GM12878 (cell line): ENCODE data around the gene RFC3.
"Not testable (repeated sequence)": the region's sequence is repeated elsewhere in the genome, so short reads cannot be mapped to it uniquely, and the experiment has no call there.

Experiments used
- CBX3 ChIP-seq: fragments of 200-600 bp; sonication (generic); IDR thresholded peaks from 2 replicates; pipeline ENCODE4 v1.6.1; 2016; ENCODE audit warnings: low read depth, borderline replicate concordance
- CREB1 ChIP-seq: IDR thresholded peaks from 2 replicates; pipeline ENCODE4 v1.6.1; 2012; ENCODE audit warnings: low read depth, mild to moderate bottlenecking, inconsistent platforms
- EZH2 ChIP-seq: IDR thresholded peaks from 2 replicates; pipeline ENCODE4 v1.6.1; 2012; ENCODE audit warnings: low read depth, mild to moderate bottlenecking, control low read depth, inconsistent platforms, low read length, borderline replicate concordance; ENCODE audit not compliant: control insufficient read depth
- NFXL1 ChIP-seq: fragments of 450-650 bp; IDR thresholded peaks from 2 replicates; pipeline ENCODE4 v1.6.1; 2017; ENCODE audit warnings: antibody characterized with exemption, mild to moderate bottlenecking, borderline replicate concordance
- RFX5 ChIP-seq: IDR thresholded peaks from 2 replicates; pipeline ENCODE4 v1.6.1; 2011; ENCODE audit warnings: low read depth, low read length, improper control_type of control experiment
- USF1 ChIP-seq: IDR thresholded peaks from 2 replicates; pipeline ENCODE4 v1.6.1; 2011; ENCODE audit warnings: borderline replicate concordance, low read depth, mild to moderate bottlenecking, moderate library complexity, mixed read lengths, low read length; ENCODE audit not compliant: insufficient read depth; ENCODE audit errors: extremely low read length
- TF ChIP-seq, protein P1 (sequence below), 3 experiments: IDR thresholded peaks in 2 of 3; conservative IDR thresholded peaks in 1 of 3; 2 replicates each; pipeline ENCODE4 v1.5.1; 2011; ENCODE audit warnings: low read depth in 3 of 3, low read length in 3 of 3, mild to moderate bottlenecking in 3 of 3, control low read depth in 2 of 3, moderate library complexity in 2 of 3, inconsistent platforms in 1 of 3, mixed read lengths in 1 of 3; ENCODE audit not compliant: control insufficient read depth in 2 of 3, insufficient read depth in 1 of 3; ENCODE audit errors: extremely low read depth in 1 of 3
- TF ChIP-seq, protein P2 (sequence below): IDR thresholded peaks from 2 replicates; pipeline ENCODE4 v1.6.1; 2011; ENCODE audit warnings: mild to moderate bottlenecking, low read depth, low read length, moderate library complexity; ENCODE audit not compliant: insufficient replicate concordance

GRCh38 chr13:33783212-33783611 lies 34.7 kb upstream of the RFC3 start:
- TF ChIP-seq, protein P1, sequence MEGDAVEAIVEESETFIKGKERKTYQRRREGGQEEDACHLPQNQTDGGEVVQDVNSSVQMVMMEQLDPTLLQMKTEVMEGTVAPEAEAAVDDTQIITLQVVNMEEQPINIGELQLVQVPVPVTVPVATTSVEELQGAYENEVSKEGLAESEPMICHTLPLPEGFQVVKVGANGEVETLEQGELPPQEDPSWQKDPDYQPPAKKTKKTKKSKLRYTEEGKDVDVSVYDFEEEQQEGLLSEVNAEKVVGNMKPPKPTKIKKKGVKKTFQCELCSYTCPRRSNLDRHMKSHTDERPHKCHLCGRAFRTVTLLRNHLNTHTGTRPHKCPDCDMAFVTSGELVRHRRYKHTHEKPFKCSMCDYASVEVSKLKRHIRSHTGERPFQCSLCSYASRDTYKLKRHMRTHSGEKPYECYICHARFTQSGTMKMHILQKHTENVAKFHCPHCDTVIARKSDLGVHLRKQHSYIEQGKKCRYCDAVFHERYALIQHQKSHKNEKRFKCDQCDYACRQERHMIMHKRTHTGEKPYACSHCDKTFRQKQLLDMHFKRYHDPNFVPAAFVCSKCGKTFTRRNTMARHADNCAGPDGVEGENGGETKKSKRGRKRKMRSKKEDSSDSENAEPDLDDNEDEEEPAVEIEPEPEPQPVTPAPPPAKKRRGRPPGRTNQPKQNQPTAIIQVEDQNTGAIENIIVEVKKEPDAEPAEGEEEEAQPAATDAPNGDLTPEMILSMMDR (IDR thresholded peaks at IDR 0.05 in 2 of 3, conservative IDR thresholded peaks at IDR 0.05 in 1 of 3; ENCODE audit: control insufficient read depth in 2 of 3, extremely low read depth in 1 of 3, insufficient read depth in 1 of 3, low read depth in 3 of 3, low read length in 3 of 3), result not testable (repeated sequence)
- not testable (repeated sequence) for TF ChIP-seq NFXL1, EZH2, CBX3, USF1, RFX5, CREB1
- TF ChIP-seq, protein P2, sequence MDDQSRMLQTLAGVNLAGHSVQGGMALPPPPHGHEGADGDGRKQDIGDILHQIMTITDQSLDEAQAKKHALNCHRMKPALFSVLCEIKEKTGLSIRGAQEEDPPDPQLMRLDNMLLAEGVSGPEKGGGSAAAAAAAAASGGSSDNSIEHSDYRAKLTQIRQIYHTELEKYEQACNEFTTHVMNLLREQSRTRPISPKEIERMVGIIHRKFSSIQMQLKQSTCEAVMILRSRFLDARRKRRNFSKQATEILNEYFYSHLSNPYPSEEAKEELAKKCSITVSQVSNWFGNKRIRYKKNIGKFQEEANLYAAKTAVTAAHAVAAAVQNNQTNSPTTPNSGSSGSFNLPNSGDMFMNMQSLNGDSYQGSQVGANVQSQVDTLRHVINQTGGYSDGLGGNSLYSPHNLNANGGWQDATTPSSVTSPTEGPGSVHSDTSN, result not testable (repeated sequence)
